NK-92 (cell line): ENCODE measurements around the gene PARD3B.

Experiments
- DNase-seq: peaks from one replicate; lab custom pipeline; 2025; ENCODE audit not compliant: unreplicated experiment; lab: John Stamatoyannopoulos, UW

The PARD3B gene

GRCh38 chr2:205166745-205167144 lies 621.5 kb downstream of the PARD3B start:
- no peak for DNase-seq

GRCh38 chr2:205169012-205169411 lies 623.7 kb downstream of the PARD3B start:
- no peak for DNase-seq

GRCh38 chr2:205169464-205169863 lies 624.2 kb downstream of the PARD3B start:
- no peak for DNase-seq

- DNase-seq = no peak
These were observed 625.1 kb downstream of the PARD3B start for GRCh38 chr2:205170399-205170798.

- no peak for DNase-seq
These were observed 626.1 kb downstream of the PARD3B start for GRCh38 chr2:205171261-205171940.

DNA sequence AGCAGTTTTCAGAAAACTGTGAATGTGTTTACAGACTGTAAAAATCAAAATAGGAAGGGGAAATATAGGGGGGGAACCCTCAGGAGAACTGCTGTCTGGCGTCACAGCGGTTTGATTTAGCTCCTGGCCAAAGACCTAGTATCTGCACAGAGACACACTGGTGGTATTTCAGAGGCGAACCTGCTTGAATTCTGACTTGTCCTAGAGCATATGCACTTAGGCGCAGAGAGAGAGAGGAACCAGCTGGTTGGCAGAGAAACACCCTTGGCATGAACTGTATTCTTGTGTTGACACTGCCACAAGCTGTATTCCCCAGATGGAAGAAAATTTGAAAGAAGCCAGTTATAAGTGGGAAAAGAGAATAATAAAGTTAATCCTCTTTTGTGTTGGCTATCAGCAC lies 630.6 kb downstream of the PARD3B start:
- no peak for DNase-seq

- DNase-seq = no peak
These were observed 631.3 kb downstream of the PARD3B start for GRCh38 chr2:205176546-205176945.

DNA sequence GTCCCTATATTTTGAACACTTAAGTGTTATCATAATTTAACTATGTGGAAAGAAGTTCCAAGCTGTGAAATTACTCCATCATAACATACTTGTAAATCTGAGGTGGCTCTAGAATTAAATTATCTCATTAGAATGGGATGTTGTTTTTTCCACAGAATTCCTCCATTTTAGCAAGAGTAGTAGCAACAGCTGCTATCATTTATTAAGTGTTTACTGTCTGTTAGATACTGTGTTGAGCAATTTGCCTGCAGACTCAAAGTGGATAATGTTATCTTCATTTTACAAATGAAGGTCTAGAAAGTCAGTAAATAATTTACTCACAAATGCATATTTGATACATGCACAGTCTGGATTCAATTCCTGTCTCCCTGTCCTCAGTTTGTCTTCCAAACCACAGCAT lies 632.3 kb downstream of the PARD3B start:
- no peak for DNase-seq

GRCh38 chr2:205180730-205181129 lies 635.5 kb downstream of the PARD3B start:
- DNase-seq = no peak

- DNase-seq = no peak
These were observed 642.5 kb downstream of the PARD3B start for GRCh38 chr2:205187731-205188130.

- DNase-seq = no peak
These were observed 643.2 kb downstream of the PARD3B start for GRCh38 chr2:205188239-205189138.

GRCh38 chr2:205189301-205189700 lies 644.0 kb downstream of the PARD3B start:
- DNase-seq = no peak

DNA sequence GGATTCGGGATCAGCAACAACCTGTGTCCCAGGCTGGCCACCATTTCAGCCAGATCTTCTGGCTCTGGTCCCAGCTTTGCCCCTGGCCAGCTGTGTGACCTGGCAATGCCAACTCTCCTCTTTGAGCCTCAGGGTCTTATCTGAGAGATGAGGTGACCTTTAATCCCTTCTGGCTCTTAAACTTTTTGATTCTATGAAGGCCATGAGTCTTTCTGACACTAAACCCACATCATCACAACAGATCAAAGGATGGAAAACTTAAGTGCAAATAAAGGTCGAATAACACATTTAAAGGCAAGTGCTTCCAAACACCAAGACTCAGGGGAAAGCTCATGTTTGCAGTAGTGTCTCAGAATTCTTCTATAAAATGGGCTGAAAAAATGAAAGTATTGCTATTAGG lies 645.3 kb downstream of the PARD3B start:
- no peak for DNase-seq

GRCh38 chr2:205193125-205193835 lies 648.0 kb downstream of the PARD3B start:
- no peak for DNase-seq

DNA sequence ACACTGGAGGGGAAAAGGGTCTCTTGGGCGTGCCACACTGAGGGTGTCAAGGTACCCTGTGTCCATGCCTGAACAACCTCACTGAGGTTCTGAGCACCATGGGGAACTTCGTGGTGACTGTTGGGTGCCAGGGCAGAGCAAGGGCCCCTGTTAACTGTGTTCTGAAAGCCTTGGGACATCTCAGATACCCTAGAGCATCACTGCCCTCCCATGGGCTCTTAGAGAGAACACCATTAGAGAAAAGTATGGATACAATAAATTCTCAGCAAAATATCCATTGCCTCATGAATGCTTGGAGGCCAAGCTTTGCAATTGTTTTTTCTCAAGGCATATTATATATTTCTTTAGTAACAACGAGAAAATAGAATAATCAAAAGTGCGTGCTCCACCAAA lies 648.6 kb downstream of the PARD3B start:
- no peak for DNase-seq

DNA sequence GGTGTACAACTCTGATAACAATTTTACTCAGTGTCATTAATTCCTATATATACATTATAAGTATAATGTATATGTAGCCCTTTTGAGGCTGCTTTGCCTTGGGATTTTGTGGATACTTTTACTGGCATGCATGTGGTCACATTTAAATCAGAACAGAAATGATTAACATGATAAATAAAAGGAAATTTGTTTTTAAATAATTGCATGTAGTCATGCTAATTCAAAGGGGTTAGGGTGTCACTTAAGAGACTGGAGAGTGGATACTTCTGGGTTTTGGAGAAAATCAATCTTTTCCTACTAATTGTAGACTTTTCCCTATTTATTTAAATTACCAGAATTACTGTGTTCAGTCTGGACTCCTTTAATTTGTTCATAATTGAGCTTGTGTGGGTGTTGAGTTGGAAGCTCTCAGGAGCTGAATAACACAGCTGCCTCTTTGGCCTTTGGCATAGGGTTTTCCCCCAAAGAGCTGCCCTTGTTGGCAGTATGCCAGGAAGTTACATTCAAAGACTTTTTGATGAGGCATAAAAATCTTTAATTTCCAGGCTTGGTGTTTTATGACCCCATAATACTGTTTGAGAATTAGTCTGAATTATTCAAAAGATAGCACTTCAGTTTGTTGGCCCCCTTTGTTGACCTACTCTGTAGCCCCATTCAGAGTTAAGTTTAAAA lies 652.3 kb downstream of the PARD3B start:
- no peak for DNase-seq

DNA sequence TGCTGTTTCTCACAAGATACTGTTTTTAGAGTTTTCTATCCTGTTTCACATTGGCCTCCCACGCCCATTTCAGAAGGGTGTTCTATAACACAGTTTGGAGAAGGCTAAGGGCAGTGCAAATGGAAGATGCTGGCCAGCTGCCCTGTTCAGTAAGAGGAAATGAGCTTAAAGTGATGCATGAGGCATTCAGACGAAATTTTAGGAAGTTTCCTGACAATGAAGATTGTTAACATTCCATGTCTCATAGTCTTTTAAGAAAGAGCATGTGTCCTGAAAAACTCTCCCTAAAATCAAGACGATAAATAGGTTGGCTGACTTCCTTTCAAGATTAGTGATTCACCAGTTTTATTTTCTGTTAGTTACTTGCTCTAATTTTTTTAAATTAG lies 652.9 kb downstream of the PARD3B start:
- no peak for DNase-seq

- DNase-seq = no peak
These were observed 654.0 kb downstream of the PARD3B start for GRCh38 chr2:205199165-205199850.

- no peak for DNase-seq
These were observed 665.2 kb downstream of the PARD3B start for GRCh38 chr2:205210494-205210893.

- no peak for DNase-seq
These were observed 667.1 kb downstream of the PARD3B start for GRCh38 chr2:205212357-205212756.

DNA sequence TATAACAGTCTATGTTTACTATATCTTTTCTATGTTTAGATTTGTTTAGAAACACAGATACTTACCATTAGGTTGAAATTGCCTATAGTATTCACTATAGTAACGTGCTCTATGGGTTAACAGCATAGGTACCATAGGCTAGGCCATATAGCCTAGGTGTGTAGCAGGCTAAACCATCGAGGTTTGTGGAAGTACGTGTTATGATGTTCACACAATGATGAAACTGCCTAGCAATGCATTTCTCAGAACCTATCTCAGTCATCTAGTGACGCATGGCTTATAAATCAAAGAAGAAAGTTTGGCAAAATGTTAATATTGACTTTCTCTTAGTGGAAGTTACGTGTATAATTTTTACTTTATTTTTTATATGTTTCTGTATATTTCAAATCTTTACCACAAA lies 670.8 kb downstream of the PARD3B start:
- DNase-seq = no peak
